ENCODE results near the gene SFT2D1. TPM values are rescaled to one million over a fixed set of nuclear protein-coding genes. Genes with fewer than 3 reads are reported as not detected.

The SFT2D1 gene
- total RNA-seq, 1 experiment from 2014 or later, result 88.2 TPM

- DNase-seq (ENCODE audit: low read depth in 1 of 2, low spot score in 2 of 2), result no peak
- H3K36me3 ChIP-seq, result no peaks in the 10 kb centered on the region
- no peaks in the 10 kb centered on the region for H3K27me3 ChIP-seq (replicated peaks)
- H3K9me3 ChIP-seq (replicated peaks), result no peaks in the 10 kb centered on the region
- H3K4me1 ChIP-seq (replicated peaks), result peaks cover 15% of the 10 kb centered on the region
- no peak overlapping the region for H3K27ac ChIP-seq
- no peak overlapping the region for H3K4me3 ChIP-seq
Observed at GRCh38 chr6:166278579-166279392, 63.6 kb downstream of the SFT2D1 start.

GRCh38 chr6:166277892-166278578 is 64.3 kb downstream of the SFT2D1 start:
- DNase-seq (ENCODE audit: low read depth in 1 of 2, low spot score in 2 of 2), result no peak
- Histone ChIP-seq H3K36me3 (no peaks in the 10 kb centered on the region), H3K9me3 (replicated peaks) (no peaks in the 10 kb centered on the region), H3K4me3 (no peak overlapping the region), H3K27me3 (replicated peaks) (no peaks in the 10 kb centered on the region), H3K27ac (no peak overlapping the region), H3K4me1 (replicated peaks) (peaks cover 8% of the 10 kb centered on the region)

GRCh38 chr6:166277018-166277417 is 65.3 kb downstream of the SFT2D1 start:
- Histone ChIP-seq H3K36me3 (no peaks in the 10 kb centered on the region), H3K9me3 (replicated peaks) (no peaks in the 10 kb centered on the region), H3K4me1 (replicated peaks) (peaks cover under 1% of the 10 kb centered on the region; the same call in 1 of the 2 replicates), H3K4me3 (no peak overlapping the region), H3K27me3 (replicated peaks) (no peaks in the 10 kb centered on the region), H3K27ac (no peak overlapping the region)
- no peak for DNase-seq (ENCODE audit: low read depth in 1 of 2, low spot score in 2 of 2)

GRCh38 chr6:166275714-166276166 is 66.6 kb downstream of the SFT2D1 start:
- Histone ChIP-seq H3K27ac (no peak overlapping the region), H3K4me3 (no peak overlapping the region), H3K36me3 (no peaks in the 10 kb centered on the region), H3K27me3 (replicated peaks) (no peaks in the 10 kb centered on the region), H3K9me3 (replicated peaks) (no peaks in the 10 kb centered on the region), H3K4me1 (replicated peaks) (no peaks in the 10 kb centered on the region)
- DNase-seq (ENCODE audit: low read depth in 1 of 2, low spot score in 2 of 2), result peak; percentile 65 to 74

- H3K36me3 ChIP-seq, result no peaks in the 10 kb centered on the region
- no peaks in the 10 kb centered on the region for H3K27me3 ChIP-seq (replicated peaks)
- DNase-seq (ENCODE audit: low read depth in 1 of 2, low spot score in 2 of 2), result no peak
- H3K4me3 ChIP-seq, result no peak overlapping the region
- H3K4me1 ChIP-seq (replicated peaks), result no peaks in the 10 kb centered on the region
- H3K9me3 ChIP-seq (replicated peaks), result no peaks in the 10 kb centered on the region
- H3K27ac ChIP-seq, result no peak overlapping the region
Observed at GRCh38 chr6:166274739-166275370, 67.5 kb downstream of the SFT2D1 start.

GRCh38 chr6:166274163-166274562 is 68.2 kb downstream of the SFT2D1 start:
- no peak for DNase-seq (ENCODE audit: low read depth in 1 of 2, low spot score in 2 of 2)
- no peaks in the 10 kb centered on the region for H3K9me3 ChIP-seq (replicated peaks)
- H3K27ac ChIP-seq, result no peak overlapping the region
- H3K27me3 ChIP-seq (replicated peaks), result no peaks in the 10 kb centered on the region
- no peak overlapping the region for H3K4me3 ChIP-seq
- no peaks in the 10 kb centered on the region for H3K4me1 ChIP-seq (replicated peaks)
- H3K36me3 ChIP-seq, result no peaks in the 10 kb centered on the region

GRCh38 chr6:166271376-166271765 is 71.0 kb downstream of the SFT2D1 start:
- Histone ChIP-seq H3K36me3 (no peaks in the 10 kb centered on the region), H3K9me3 (replicated peaks) (no peaks in the 10 kb centered on the region), H3K4me3 (no peak overlapping the region), H3K4me1 (replicated peaks) (no peaks in the 10 kb centered on the region; the same call in 1 of the 2 replicates), H3K27me3 (replicated peaks) (no peaks in the 10 kb centered on the region), H3K27ac (no peak overlapping the region)
- no peak for DNase-seq (ENCODE audit: low read depth in 1 of 2, low spot score in 2 of 2)

- H3K4me3 ChIP-seq, result no peak overlapping the region
- no peak overlapping the region for H3K27ac ChIP-seq
- H3K27me3 ChIP-seq (replicated peaks), result no peaks in the 10 kb centered on the region
- no peak for DNase-seq (ENCODE audit: low read depth in 1 of 2, low spot score in 2 of 2)
- H3K36me3 ChIP-seq, result no peaks in the 10 kb centered on the region
- no peaks in the 10 kb centered on the region; the same call in 1 of the 2 replicates for H3K4me1 ChIP-seq (replicated peaks)
- no peaks in the 10 kb centered on the region for H3K9me3 ChIP-seq (replicated peaks)
Observed at GRCh38 chr6:166270706-166271375, 71.5 kb downstream of the SFT2D1 start.

Other genes with a start within 250 kb of the SFT2D1 start
- not detected in 2 replicates for gene TBXT, start 174.7 kb downstream of the SFT2D1 start, total RNA-seq (2014; rRNA removed; shearing (Covaris generic))
- 0.76 and 1.0 TPM in 2 replicates for gene PRR18, start 34.2 kb downstream of the SFT2D1 start, total RNA-seq (2014; rRNA removed; shearing (Covaris generic))
- gene MPC1, start 40.4 kb upstream of the SFT2D1 start, total RNA-seq (2014; rRNA removed; shearing (Covaris generic)), result 87.8 and 127 TPM in 2 replicates
- gene RAMACL, start 244.1 kb upstream of the SFT2D1 start, total RNA-seq (2014; rRNA removed; shearing (Covaris generic)), result 0.24 and 0.50 TPM in 2 replicates

All from SJSA1 (cell line).